ENCODE data around the gene ST6GALNAC1. TPM values are rescaled to one million over a fixed set of nuclear protein-coding genes. Genes with fewer than 3 reads are reported as not detected.

Gene ST6GALNAC1, protein sequence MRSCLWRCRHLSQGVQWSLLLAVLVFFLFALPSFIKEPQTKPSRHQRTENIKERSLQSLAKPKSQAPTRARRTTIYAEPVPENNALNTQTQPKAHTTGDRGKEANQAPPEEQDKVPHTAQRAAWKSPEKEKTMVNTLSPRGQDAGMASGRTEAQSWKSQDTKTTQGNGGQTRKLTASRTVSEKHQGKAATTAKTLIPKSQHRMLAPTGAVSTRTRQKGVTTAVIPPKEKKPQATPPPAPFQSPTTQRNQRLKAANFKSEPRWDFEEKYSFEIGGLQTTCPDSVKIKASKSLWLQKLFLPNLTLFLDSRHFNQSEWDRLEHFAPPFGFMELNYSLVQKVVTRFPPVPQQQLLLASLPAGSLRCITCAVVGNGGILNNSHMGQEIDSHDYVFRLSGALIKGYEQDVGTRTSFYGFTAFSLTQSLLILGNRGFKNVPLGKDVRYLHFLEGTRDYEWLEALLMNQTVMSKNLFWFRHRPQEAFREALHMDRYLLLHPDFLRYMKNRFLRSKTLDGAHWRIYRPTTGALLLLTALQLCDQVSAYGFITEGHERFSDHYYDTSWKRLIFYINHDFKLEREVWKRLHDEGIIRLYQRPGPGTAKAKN
- 1 to 10 TPM in 2 of 4 donors, not detected in 2; 2.4 to 5.6 TPM for total RNA-seq

DNA sequence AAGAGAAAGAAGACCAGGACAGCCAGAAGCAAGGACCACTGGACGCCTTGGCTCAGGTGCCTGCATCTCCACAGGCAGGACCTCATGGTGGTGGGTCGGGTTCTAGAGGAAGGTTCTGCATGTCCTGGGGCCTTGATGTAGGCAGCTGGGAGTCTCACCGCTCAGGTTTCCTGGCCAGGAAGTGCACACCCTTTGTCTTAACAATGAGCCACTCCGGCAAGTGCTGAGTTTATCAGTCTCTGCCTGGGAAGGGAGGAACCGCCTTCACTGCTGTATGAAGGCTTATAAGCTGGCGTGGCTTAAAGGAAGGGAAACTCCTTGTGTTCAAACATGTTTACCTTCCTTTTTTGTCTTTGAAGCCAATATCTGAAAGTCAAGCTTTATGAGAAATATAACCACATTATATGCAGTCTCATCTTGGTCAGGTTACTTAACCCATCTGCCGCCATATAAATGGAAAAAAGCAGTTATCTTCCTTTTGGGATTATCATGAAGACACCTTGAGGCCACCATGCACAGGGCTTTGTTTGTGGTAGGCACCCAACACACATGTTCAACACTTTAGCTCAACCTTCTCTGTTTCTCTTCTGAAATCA lies at the start of gene ST6GALNAC1:
ST6GALNAC1 (minus strand) TSS at position 205 of the 596 bp plus-strand sequence; CDS start at position 86, 119 bp downstream.
- no peak for TF ChIP-seq POLR2A (IDR thresholded peaks at IDR 0.05)
- no peak for TF ChIP-seq CTCF (IDR thresholded peaks at IDR 0.05)
- DNase-seq (ENCODE audit: low spot score in 2 of 2) = peak in 1 of 2 donors; percentile 69
- intact Hi-C loops (cut with DNase I; ENCODE audit: low total_unique reads) = no loop called here
- H3K4me3 ChIP-seq (ENCODE audit: low read depth, poor library complexity, severe bottlenecking) = no peak within 1 kb of the TSS
- 50 to 60% methylated on average over 7 of the region's 7 CpGs for WGBS, 2 donors

DNA sequence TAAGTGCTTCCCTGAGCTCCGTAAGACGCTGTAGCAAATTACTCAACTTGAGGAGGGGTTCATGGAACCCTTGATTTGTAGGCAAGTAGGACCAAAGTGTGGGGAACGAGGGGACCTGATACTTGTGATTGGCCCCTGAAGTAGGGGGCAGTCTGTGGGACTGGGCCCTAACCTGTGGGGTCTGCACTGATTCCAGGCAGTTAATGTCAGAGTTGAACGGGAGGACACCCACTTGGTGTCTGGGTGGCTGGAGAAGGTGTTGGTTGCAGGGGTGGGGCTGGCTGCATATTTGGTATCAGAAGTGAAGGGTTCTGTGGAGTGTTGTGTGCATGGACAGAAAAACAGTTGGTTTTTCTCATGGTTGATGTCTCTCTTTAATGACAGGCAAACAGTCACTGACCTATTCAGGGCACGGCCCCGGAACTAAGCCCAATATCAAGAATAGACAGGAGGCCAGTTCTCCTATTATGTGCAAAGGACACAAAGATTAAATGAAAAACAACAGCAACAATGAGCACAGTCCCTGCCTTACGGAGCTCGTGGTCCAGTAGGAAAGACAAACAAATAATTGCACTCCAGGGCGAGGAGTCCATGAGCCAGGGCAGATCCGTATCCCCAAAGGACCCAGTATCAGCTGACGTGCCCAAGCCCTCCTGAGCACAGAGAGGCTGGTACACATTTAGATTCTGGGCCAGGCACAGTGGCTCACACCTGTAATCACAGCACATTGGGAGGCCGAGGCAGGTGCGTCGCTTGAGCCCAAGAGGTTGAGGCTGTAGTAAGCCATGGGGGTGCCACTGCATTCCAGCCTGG lies 48.0 kb upstream of the ST6GALNAC1 start:
- 92 to 95% methylated on average over 14 of the region's 14 CpGs for WGBS, 2 donors
- TF ChIP-seq CTCF (IDR thresholded peaks at IDR 0.05) (no peak), POLR2A (IDR thresholded peaks at IDR 0.05) (no peak)
- intact Hi-C loops (cut with DNase I; ENCODE audit: low total_unique reads) = no loop called here
- no peak for DNase-seq (ENCODE audit: low spot score in 2 of 2)
- no peak overlapping the region for H3K4me3 ChIP-seq (ENCODE audit: low read depth, poor library complexity, severe bottlenecking)

DNA sequence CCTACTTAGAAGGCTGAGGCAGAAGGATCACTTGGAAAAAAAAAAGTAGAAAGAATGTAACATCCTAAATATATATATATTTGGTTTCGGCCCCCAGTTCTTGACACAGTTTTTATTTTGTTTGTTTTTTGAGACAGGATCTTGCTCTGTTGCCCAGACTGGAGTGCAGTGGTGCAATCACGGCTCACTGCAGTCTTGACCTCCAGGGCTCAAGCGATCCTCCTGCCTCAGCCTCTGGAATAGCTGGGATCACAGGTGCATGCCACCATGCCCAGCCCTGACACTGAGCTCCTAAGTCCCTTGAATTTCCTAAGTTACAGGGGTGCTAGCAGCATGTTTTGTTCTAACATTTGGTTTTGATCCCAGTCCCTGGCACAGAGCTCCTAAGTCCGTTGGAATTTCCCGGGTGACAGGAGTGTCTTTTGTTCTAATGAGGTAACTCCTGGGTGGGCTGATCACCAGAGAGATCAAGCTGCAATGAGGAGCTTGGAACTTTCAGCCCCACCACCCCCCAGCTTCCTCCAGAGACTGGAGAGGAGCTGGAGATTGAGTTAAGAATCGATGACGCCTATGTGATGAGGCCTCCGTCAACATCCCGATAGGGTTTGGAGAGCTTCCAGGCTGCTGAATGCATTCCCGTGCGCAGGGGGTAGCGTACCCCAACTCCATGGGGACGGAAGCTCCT lies 47.2 kb upstream of the ST6GALNAC1 start:
- H3K4me3 ChIP-seq (ENCODE audit: low read depth, poor library complexity, severe bottlenecking) = no peak overlapping the region
- DNase-seq (ENCODE audit: low spot score in 2 of 2) = no peak
- 85 to 86% methylated on average over 12 to 13 of the region's 13 CpGs for WGBS, 2 donors
- intact Hi-C loops (cut with DNase I; ENCODE audit: low total_unique reads) = no loop called here
- TF ChIP-seq POLR2A (IDR thresholded peaks at IDR 0.05) (no peak), CTCF (IDR thresholded peaks at IDR 0.05) (no peak)

- intact Hi-C loops (cut with DNase I; ENCODE audit: low total_unique reads) = no loop called here
- no peak overlapping the region for H3K4me3 ChIP-seq (ENCODE audit: low read depth, poor library complexity, severe bottlenecking)
- 88 to 91% methylated on average over 11 of the region's 11 CpGs for WGBS, 2 donors
- no peak for TF ChIP-seq CTCF (IDR thresholded peaks at IDR 0.05)
- no peak for TF ChIP-seq POLR2A (IDR thresholded peaks at IDR 0.05)
- no peak for DNase-seq (ENCODE audit: low spot score in 2 of 2)
Measured at GRCh38 chr17:76689859-76690258, 46.3 kb upstream of the ST6GALNAC1 start.

GRCh38 chr17:76688165-76688622 lies 44.6 kb upstream of the ST6GALNAC1 start:
- intact Hi-C loops (cut with DNase I; ENCODE audit: low total_unique reads) = no loop called here
- no peak overlapping the region for H3K4me3 ChIP-seq (ENCODE audit: low read depth, poor library complexity, severe bottlenecking)

More at GRCh38 chr17:76688165-76688622, 44.6 kb upstream of the ST6GALNAC1 start:
- DNase-seq (ENCODE audit: low spot score in 2 of 2) = no peak
- TF ChIP-seq POLR2A (IDR thresholded peaks at IDR 0.05) (no peak), CTCF (IDR thresholded peaks at IDR 0.05) (no peak)
- 65 to 72% methylated on average over 11 of the region's 11 CpGs for WGBS, 2 donors
